H1 (cell line): ENCODE measurements around the gene VSTM2B.

Experiments used
- JUN ChIP-seq: IDR thresholded peaks from 2 replicates; pipeline ENCODE4 v1.6.1; 2011; ENCODE audit warnings: low read depth, mild to moderate bottlenecking, improper control_type of control experiment, low read length
- RAD21 ChIP-seq, 2 experiments: IDR thresholded peaks in 1 of 2; conservative IDR thresholded peaks in 1 of 2; 2 replicates each; pipeline ENCODE4 v1.6.1; 2011; ENCODE audit warnings: low read depth in 2 of 2, low read length in 2 of 2, improper control_type of control experiment in 1 of 2, inconsistent platforms in 1 of 2, mild to moderate bottlenecking in 1 of 2, moderate library complexity in 1 of 2
- SAP30 ChIP-seq: fragments of 300-600 bp; sonication (generic); IDR thresholded peaks from 2 replicates; pipeline ENCODE4 v1.7.1; 2012; ENCODE audit warnings: low read length, moderate library complexity, mild to moderate bottlenecking, inconsistent platforms; ENCODE audit not compliant: insufficient read depth, insufficient replicate concordance
- TAF1 ChIP-seq: IDR thresholded peaks from 2 replicates; pipeline ENCODE4 v1.6.1; 2011; ENCODE audit warnings: mild to moderate bottlenecking, low read depth, low read length
- ZNF274 ChIP-seq: IDR thresholded peaks from 2 replicates; pipeline ENCODE4 v1.7.0; 2012; ENCODE audit warnings: low read length, borderline replicate concordance; ENCODE audit errors: extremely low read depth

DNA sequence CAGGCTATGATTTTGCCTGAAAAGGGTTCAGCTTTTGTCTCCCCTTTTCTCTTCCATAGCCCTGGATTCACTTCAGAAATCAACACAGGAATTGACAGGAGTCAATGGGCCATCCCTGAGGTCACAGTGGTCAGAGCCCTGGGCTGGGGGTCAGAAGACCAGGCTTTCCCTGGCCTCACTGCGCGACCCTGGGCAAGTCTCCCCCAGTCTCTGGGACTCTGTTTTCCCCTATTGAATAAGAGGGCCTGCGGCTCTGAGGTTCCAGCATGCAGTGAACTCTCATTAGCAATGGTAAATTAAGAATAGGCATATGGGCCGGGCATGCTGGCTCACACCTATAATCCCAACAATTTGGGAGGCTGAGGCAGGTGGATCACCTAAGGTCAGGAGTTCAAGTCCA, 30.7 kb upstream of the VSTM2B start:
- TF ChIP-seq JUN (no peak), SAP30 (no peak), ZNF274 (no peak), RAD21 (IDR thresholded peaks at IDR 0.05 in 1 of 2, conservative IDR thresholded peaks at IDR 0.05 in 1 of 2; ENCODE audit: low read depth in 2 of 2, low read length in 2 of 2) (no peak), TAF1 (no peak)
